Astrocyte (in vitro differentiated cells and primary cell): ENCODE results near the gene TERT. TPM values are rescaled to one million over a fixed set of nuclear protein-coding genes. Genes with fewer than 3 reads are reported as not detected.

Experiments
- DNase-seq: peaks from one replicate; pipeline ENCODE4 v3.0.0-alpha.2; 2010; ENCODE audit warnings: low read depth
- FAIRE-seq: peaks from 2 replicates; lab custom pipeline; 2011; peaks lifted over from hg19 to GRCh38; lab: Jason Lieb, UNC
- H2AFZ ChIP-seq: 2 replicates; pipeline ENCODE4 v1.6.0; 2012; ENCODE audit warnings: low read depth, low read length, inconsistent platforms
- H3K27ac ChIP-seq: 2 replicates; pipeline ENCODE4 v1.5.1; 2011; ENCODE audit warnings: low read depth, low read length, inconsistent platforms
- H3K27me3 ChIP-seq: 2 replicates; pipeline ENCODE4 v1.6.0; 2011; ENCODE audit warnings: low read length, inconsistent platforms; ENCODE audit not compliant: insufficient read depth
- H3K36me3 ChIP-seq: 2 replicates; pipeline ENCODE4 v1.5.1; 2011; ENCODE audit warnings: low read length, inconsistent platforms; ENCODE audit not compliant: insufficient read depth
- H3K4me1 ChIP-seq: 2 replicates; pipeline ENCODE4 v1.5.1; 2011; ENCODE audit warnings: low read length, inconsistent platforms; ENCODE audit not compliant: insufficient read depth
- H3K4me2 ChIP-seq: 2 replicates; pipeline ENCODE4 v1.6.0; 2012; ENCODE audit warnings: low read length, inconsistent platforms
- H3K4me3 ChIP-seq: 2 replicates; pipeline ENCODE4 v1.5.1; 2011; ENCODE audit warnings: low read depth, mild to moderate bottlenecking, low read length, inconsistent platforms; ENCODE audit not compliant: insufficient read depth
- H3K79me2 ChIP-seq: 2 replicates; pipeline ENCODE4 v1.6.0; 2012; ENCODE audit warnings: mild to moderate bottlenecking, low read length, inconsistent platforms; ENCODE audit not compliant: insufficient read depth
- H3K9ac ChIP-seq: 2 replicates; pipeline ENCODE4 v1.6.0; 2012; ENCODE audit warnings: mild to moderate bottlenecking, low read length, inconsistent platforms
- H3K9me3 ChIP-seq: 2 replicates; pipeline ENCODE4 v1.5.1; 2012; ENCODE audit warnings: low read depth, mild to moderate bottlenecking, low read length, inconsistent platforms; ENCODE audit not compliant: insufficient read depth
- H4K20me1 ChIP-seq: 2 replicates; pipeline ENCODE4 v1.6.0; 2012; ENCODE audit warnings: low read length, inconsistent platforms; ENCODE audit not compliant: insufficient read depth
- H3K27ac Mint-ChIP-seq: one replicate; pipeline ENCODE4 v1.8.0; 2021; ENCODE audit warnings: mild to moderate bottlenecking, mixed read lengths; ENCODE audit not compliant: unreplicated experiment
- H3K27me3 Mint-ChIP-seq: one replicate; pipeline ENCODE4 v1.8.0; 2021; ENCODE audit warnings: low read depth, mixed read lengths; ENCODE audit not compliant: unreplicated experiment
- H3K36me3 Mint-ChIP-seq: one replicate; pipeline ENCODE4 v1.8.0; 2021; ENCODE audit warnings: low read depth, mixed read lengths; ENCODE audit not compliant: unreplicated experiment
- H3K4me1 Mint-ChIP-seq: one replicate; pipeline ENCODE4 v1.8.0; 2021; ENCODE audit warnings: low read depth, mixed read lengths; ENCODE audit not compliant: unreplicated experiment
- H3K4me3 Mint-ChIP-seq: one replicate; pipeline ENCODE4 v1.8.0; 2021; ENCODE audit warnings: mild to moderate bottlenecking, moderate library complexity, mixed read lengths; ENCODE audit not compliant: unreplicated experiment
- H3K9me3 Mint-ChIP-seq: one replicate; pipeline ENCODE4 v1.8.0; 2021; ENCODE audit warnings: mild to moderate bottlenecking, mixed read lengths; ENCODE audit not compliant: unreplicated experiment
- EZH2 ChIP-seq: IDR thresholded peaks from 2 replicates; pipeline ENCODE4 v1.6.1; 2012; ENCODE audit warnings: mild to moderate bottlenecking, low read length, inconsistent platforms; ENCODE audit not compliant: insufficient read depth
- total RNA-seq: library from RNA; stranded (reverse); gene quantifications from 2 replicates; pipeline ENCODE4 v1.2.1, GENCODE V29; 2021
- TF ChIP-seq, protein P1 (sequence below): IDR thresholded peaks from 2 replicates; pipeline ENCODE4 v1.5.1; 2011; ENCODE audit warnings: low read depth, mild to moderate bottlenecking, inconsistent platforms, low read length, moderate library complexity; ENCODE audit not compliant: insufficient read depth

The TERT gene
- total RNA-seq, 1 donor from 2014 or later: 0.50 TPM

DNA sequence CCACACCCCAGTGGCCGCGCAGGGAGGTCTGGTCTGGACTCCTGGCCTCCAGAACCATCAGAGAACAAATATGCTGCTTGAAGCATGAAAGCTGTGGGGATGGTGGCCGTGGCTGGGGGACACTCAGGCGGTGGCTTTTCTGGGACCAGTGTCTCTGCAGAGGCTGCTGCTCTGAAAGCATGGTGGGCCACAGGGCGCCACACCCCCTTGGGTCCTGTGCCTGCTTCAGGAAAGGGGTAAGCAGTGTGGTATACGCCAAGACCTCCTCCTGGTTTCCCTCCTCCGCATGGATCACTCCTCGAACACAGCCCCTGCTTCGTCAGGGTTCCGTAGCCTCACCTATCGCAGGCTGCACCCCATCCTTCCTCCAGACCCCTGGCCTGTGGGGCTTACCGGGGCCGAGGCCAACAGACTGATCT lies 19.7 kb upstream of the TERT start:
- no peaks in the 10 kb centered on the region for H4K20me1 ChIP-seq
- FAIRE-seq (no peak), DNase-seq (no peak)
- peaks cover 3% of the 10 kb centered on the region for H3K4me1 ChIP-seq
- H2AFZ ChIP-seq: no peak overlapping the region
- peaks cover 5% of the 10 kb centered on the region for H3K36me3 ChIP-seq
- H3K27ac Mint-ChIP-seq: no peak overlapping the region
- H3K79me2 ChIP-seq: no peaks in the 10 kb centered on the region
- H3K4me3 Mint-ChIP-seq: no peak overlapping the region
- peaks cover 14% of the 10 kb centered on the region for H3K36me3 Mint-ChIP-seq
- TF ChIP-seq, protein P1, sequence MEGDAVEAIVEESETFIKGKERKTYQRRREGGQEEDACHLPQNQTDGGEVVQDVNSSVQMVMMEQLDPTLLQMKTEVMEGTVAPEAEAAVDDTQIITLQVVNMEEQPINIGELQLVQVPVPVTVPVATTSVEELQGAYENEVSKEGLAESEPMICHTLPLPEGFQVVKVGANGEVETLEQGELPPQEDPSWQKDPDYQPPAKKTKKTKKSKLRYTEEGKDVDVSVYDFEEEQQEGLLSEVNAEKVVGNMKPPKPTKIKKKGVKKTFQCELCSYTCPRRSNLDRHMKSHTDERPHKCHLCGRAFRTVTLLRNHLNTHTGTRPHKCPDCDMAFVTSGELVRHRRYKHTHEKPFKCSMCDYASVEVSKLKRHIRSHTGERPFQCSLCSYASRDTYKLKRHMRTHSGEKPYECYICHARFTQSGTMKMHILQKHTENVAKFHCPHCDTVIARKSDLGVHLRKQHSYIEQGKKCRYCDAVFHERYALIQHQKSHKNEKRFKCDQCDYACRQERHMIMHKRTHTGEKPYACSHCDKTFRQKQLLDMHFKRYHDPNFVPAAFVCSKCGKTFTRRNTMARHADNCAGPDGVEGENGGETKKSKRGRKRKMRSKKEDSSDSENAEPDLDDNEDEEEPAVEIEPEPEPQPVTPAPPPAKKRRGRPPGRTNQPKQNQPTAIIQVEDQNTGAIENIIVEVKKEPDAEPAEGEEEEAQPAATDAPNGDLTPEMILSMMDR: no peak
- TF ChIP-seq EZH2: no peak
- no peak overlapping the region for H3K4me2 ChIP-seq
- peaks cover 7% of the 10 kb centered on the region for H3K27me3 Mint-ChIP-seq
- no peak overlapping the region for H3K9ac ChIP-seq
- H3K27ac ChIP-seq: no peak overlapping the region
- H3K9me3 Mint-ChIP-seq: peaks cover 15% of the 10 kb centered on the region
- peaks cover 2% of the 10 kb centered on the region for H3K4me1 Mint-ChIP-seq
- peaks cover 10% of the 10 kb centered on the region for H3K9me3 ChIP-seq
- H3K27me3 ChIP-seq: no peaks in the 10 kb centered on the region
- no peak overlapping the region for H3K4me3 ChIP-seq

DNA sequence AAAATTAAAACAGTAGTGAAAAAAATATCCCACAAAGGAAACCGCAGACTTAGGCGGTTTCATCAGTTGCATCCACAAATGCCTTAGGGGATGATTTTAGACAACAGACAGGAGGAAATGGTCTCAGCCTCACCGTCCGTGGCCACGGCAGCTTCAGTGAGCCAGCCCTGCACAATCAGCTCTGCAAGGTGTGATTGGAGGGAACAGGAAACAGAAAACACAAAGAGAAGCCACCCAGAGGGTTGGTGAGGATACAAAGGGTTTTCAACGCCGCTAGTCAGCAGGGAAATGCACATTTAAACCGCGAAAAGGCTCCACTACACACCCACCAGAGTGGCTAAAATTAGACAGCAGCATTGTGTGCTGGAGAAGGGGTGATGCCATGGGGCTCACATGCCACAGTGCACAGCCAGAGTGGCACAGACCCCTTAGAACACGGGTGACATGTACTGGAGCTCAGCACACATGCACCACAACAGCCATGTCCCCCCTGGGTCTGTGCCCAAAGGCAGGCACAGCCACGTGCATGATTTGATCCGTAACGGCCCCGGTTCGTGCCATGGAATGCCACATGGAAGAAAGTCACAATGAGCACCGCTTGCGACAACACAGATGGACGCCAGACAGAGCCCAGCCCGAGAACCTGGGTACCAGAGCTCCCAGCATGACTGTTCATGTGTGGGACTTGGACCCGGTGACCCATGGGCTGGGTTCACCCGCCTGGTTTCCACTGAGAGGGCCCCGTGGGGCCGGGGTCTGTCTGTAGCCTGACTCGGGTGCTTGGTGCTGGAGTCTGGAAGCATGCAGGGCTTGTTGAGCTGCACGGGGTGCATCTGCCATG lies 18.3 kb upstream of the TERT start:
- H3K9ac ChIP-seq: no peak overlapping the region
- Mint-ChIP-seq H3K9me3 (peaks cover 15% of the 10 kb centered on the region), H3K4me3 (no peak overlapping the region), H3K4me1 (peaks cover 2% of the 10 kb centered on the region), H3K27me3 (peaks cover 7% of the 10 kb centered on the region), H3K36me3 (peaks cover 11% of the 10 kb centered on the region), H3K27ac (no peak overlapping the region)
- peaks cover 10% of the 10 kb centered on the region for H3K9me3 ChIP-seq
- H3K4me3 ChIP-seq: no peak overlapping the region
- no peaks in the 10 kb centered on the region for H4K20me1 ChIP-seq
- TF ChIP-seq, protein P1: no peak
- TF ChIP-seq EZH2: no peak
- no peak for DNase-seq
- H2AFZ ChIP-seq: no peak overlapping the region
- no peak overlapping the region for H3K4me2 ChIP-seq
- peaks cover 3% of the 10 kb centered on the region for H3K36me3 ChIP-seq
- H3K4me1 ChIP-seq: peaks cover 3% of the 10 kb centered on the region
- H3K27ac ChIP-seq: no peak overlapping the region
- no peaks in the 10 kb centered on the region for H3K27me3 ChIP-seq
- H3K79me2 ChIP-seq: no peaks in the 10 kb centered on the region
- no peak for FAIRE-seq

DNA sequence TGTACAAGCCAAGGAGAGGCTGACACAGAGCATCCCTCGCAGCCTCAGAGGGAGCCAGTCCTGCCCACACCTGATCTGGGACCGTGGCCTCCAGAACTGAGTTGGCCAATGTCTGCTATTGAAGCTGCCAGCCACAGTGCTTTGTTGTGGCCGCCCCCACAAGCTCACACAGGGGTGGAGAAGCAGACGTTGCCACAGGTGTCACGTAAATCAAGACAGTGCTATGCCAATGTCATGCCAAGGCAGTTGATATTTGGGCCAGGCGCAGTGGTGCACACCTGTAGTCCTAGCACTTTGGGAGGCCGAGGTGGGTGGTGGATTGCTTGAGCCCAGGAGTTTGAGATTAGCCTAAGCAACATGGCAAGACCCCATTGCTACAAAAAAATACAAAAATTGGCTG lies 17.3 kb upstream of the TERT start:
- Histone ChIP-seq H3K9me3 (peaks cover 10% of the 10 kb centered on the region), H3K4me3 (no peak overlapping the region), H3K9ac (no peak overlapping the region), H3K4me2 (no peak overlapping the region), H4K20me1 (no peaks in the 10 kb centered on the region), H2AFZ (no peak overlapping the region), H3K36me3 (no peaks in the 10 kb centered on the region), H3K27me3 (no peaks in the 10 kb centered on the region), H3K4me1 (peaks cover 3% of the 10 kb centered on the region), H3K27ac (no peak overlapping the region), H3K79me2 (no peaks in the 10 kb centered on the region)
- peaks cover 15% of the 10 kb centered on the region for H3K9me3 Mint-ChIP-seq
- H3K27ac Mint-ChIP-seq: no peak overlapping the region
- DNase-seq: no peak
- peaks cover 4% of the 10 kb centered on the region for H3K36me3 Mint-ChIP-seq
- no peak for FAIRE-seq
- H3K4me1 Mint-ChIP-seq: peaks cover 2% of the 10 kb centered on the region
- peaks cover 7% of the 10 kb centered on the region for H3K27me3 Mint-ChIP-seq
- H3K4me3 Mint-ChIP-seq: no peak overlapping the region
- TF ChIP-seq, protein P1: no peak
- no peak for TF ChIP-seq EZH2
